Stimulated activated CD4-positive, alpha-beta T cell treated with anti-CD3 and anti-CD28 coated beads, Interleukin-4, amount 100 ng/mL, for 24 hours (primary cell): ENCODE results near the gene EIF5.

Experiments used
- DNase-seq: peaks from one replicate; pipeline ENCODE4 v3.0.0-alpha.2; 2020

The EIF5 gene

GRCh38 chr14:103372552-103373304 lies 38.7 kb downstream of the EIF5 start:
- peak; percentile 18 for DNase-seq

DNA sequence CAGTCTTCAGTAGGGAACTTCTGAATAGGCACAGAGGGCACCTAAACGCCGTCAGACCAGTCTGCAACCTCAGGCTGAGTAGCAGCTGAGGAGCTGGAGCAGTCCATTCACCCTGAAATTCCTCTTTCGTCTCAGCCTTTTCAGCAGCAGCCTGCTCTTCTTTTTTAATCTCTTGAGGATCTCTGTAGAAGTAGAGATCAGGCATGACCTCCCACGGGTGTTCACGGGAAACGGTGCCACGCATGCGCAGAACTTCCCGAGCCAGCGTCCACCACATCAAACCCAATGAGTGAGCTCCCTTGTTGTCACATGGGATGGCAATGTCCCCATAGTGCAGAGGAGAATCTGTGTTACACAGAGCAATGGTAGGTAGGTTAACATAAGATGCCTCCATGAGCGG lies 40.1 kb downstream of the EIF5 start:
- no peak for DNase-seq

DNA sequence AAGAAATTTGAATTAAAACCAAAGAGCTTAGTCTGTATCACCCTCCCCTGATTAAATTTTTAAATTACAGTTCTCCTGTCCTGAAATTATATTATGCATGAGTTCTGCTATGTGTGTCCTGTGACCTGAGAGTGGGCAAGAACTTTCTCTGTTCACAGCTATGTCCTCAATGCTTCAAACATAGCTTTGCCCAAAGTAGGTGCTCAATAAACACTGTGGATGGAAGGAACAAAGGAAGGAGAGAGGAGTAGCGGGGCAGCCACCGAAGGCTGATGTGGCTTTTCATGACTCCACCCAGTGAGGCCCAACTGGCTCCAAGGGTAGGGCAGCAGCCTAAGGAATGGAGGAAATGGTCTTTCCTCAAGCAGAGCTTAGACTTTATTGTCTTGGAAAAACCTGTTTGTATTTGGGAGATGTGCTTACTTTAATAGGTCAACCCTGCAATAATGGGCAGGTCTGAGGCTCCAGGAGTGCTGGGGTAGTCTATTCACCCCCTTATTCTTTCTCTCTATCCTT lies 43.5 kb downstream of the EIF5 start:
- DNase-seq, result no peak

GRCh38 chr14:103378038-103378854 lies 44.2 kb downstream of the EIF5 start:
- DNase-seq, result no peak

DNA sequence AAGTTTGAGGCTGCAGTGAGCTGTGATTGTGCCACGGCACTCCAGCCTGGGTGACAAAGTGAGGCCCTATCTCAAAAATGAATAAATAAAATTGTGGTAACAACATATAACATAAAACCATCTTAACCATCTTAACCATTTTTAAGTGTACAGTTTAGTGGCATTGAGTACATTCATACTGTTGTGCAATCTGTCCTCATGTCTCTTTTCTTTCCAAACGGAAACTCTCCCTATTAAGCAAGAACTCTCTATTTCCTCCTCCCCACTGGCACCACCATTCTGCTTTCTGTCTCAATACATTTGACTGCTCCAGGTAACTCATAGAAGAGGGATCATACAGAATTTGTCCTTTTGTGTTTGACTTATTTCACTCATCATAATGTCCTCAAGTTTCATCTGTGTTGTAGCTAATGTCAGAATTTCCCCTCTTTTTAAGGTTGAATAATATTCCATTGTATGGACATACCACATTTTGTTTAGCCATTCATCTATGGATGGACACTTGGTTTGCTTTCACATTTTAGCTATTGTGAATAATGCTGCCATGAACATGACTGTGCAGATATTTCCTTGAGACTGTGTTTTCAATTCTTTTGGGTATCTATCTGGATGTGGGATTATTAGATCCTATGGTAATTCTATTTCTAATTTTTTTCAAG lies 46.8 kb downstream of the EIF5 start:
- DNase-seq, result no peak

GRCh38 chr14:103382376-103382775 lies 48.3 kb downstream of the EIF5 start:
- DNase-seq, result no peak

- no peak for DNase-seq
Observed at GRCh38 chr14:103384450-103385151, 50.6 kb downstream of the EIF5 start.

- peak; percentile 98 for DNase-seq
Observed at GRCh38 chr14:103385152-103385928, 51.3 kb downstream of the EIF5 start, which contains the start of gene MARK3. Gene MARK3 (plus strand): TSS chr14:103385415. CDS start chr14:103386030, 615 bp downstream.

DNA sequence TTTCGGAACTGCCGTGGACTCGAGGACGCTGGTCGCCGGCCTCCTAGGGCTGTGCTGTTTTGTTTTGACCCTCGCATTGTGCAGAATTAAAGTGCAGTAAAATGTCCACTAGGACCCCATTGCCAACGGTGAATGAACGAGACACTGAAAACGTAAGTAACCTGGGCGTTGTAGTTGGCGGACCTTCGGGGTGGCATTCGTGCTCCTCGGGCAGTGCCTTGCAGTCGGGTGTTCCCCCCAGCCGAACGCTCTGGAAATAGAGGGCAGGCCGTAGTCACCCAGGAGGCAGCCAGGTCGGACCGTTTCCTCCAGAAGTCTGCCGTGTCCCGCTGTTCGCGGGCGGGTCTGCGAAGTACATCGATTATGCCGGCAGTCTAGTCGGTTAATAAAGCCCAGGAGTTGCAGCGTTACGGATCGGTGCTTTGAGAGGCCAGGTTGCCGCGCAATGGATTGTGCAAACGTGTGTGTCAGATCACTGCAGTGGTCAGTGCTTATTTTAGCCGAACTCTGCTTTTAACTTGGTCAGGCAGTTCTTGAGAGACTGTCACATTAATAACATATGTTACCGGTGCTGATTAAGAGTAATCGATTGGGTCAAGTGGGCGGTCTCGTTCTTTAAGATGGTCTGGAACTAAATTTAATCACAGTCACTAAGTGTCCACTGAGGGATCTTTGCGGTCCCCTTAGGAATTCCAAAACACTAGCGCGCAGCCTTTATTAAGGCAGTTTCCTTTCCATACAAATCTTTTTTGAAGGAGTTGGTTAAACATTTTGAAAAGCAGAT lies 52.1 kb downstream of the EIF5 start:
- peak; percentile 32 for DNase-seq

DNA sequence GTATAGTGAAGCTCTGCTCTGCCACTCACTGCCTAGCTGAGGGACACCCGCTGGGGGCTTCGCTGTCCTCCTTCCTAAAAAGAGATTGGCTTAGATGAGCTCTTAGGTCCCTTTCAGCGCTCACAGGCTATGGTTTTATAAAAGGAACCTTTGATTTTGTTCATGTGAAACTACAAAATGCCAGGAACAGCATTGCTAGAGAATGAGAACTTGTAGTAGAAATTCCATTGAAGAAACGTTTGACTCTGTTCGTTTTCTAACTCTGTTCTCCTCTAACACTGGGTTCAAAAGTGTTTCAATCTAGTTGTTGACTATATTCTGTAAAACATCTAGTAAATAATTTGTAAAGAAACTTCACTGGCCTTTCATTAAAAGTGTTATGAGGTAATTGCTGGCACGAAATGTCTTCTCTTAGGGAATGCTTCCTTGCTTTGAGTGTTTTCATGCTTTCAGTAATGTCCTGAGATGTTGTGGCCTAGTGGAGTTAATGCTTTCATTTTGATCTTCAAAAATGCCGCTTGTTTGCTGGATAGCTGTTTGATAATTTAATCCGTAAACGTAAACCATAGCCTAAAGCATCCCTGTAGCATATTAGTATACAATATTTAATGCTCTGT lies 52.8 kb downstream of the EIF5 start:
- no peak for DNase-seq

DNA sequence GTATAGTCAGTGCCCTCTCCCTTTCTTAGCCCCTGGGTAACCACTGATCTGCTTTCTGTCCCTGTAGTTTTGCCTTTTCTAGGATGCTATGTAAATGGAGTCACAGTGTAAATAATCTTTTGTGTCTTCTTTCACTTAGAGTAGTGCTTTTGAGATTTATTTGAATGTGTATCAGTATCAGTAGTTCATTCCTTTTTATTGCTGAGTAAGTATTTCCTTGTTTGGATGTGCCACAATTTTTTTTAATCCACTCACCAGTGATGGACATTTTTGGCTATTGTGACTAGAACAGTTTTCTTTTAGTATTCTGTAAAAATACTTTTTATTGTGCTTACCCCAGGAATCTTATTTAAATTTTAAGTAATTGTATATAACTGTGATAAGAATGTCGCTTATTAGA lies 54.6 kb downstream of the EIF5 start:
- DNase-seq, result no peak

- no peak for DNase-seq
Observed at GRCh38 chr14:103390605-103391004, 56.6 kb downstream of the EIF5 start.

GRCh38 chr14:103391048-103391447 lies 57.0 kb downstream of the EIF5 start:
- peak; percentile 44 for DNase-seq

DNA sequence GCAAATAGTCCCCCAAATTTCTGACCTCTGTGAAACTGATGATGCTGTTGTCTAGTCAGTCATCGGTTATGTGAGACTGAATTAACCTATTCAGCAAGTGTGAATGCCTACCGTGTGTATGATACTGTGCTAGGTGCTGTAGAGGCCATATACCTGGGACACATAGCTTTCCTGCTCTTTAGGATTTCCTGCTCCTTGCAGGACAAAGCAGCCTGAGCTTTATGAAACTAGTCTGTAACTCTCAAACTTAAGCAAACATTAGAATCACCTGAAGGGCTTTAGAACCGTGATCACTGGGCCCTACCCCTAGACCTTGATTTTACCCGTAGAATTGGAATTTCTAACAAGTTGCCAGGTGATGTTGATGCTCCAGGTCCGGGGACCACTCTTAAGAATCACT lies 58.1 kb downstream of the EIF5 start:
- DNase-seq, result no peak

DNA sequence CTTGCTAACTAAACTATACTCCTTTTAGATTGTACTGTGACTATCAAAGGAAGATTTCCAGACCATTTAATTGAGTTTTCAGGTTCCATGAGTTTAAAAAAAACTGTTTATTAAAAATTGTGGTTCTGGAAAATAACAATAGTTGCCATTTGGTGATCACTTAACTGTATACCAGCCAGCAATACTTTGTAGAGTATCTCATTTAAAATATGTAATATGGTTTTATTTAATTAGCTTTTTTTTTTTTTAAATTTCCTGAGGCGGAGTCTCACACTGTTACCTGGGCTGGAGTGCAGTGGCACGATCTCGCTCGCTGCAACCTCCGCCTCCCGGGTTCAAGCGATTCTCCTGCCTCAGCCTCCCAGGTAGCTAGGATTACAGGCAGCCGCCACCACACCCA lies 58.5 kb downstream of the EIF5 start:
- DNase-seq, result no peak

DNA sequence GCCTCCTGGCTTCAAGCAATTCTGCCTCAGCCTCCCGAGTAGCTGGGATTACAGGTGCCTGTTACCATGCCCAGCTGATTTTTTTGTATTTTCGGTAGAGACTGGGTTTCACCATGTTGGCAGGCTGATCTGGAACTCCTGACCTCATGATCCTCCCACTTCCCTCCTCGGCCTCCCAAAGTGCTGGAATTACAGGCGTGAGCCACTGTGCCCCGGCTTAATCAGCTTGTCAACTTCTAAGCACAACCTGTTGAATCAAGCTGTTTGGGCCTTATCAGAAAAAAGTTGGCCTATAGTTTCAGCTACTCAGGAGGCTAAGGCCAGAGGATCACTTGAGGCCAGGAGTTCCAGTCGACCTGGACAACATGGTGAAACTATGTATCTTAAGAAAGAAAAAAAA lies 59.0 kb downstream of the EIF5 start:
- no peak for DNase-seq

DNA sequence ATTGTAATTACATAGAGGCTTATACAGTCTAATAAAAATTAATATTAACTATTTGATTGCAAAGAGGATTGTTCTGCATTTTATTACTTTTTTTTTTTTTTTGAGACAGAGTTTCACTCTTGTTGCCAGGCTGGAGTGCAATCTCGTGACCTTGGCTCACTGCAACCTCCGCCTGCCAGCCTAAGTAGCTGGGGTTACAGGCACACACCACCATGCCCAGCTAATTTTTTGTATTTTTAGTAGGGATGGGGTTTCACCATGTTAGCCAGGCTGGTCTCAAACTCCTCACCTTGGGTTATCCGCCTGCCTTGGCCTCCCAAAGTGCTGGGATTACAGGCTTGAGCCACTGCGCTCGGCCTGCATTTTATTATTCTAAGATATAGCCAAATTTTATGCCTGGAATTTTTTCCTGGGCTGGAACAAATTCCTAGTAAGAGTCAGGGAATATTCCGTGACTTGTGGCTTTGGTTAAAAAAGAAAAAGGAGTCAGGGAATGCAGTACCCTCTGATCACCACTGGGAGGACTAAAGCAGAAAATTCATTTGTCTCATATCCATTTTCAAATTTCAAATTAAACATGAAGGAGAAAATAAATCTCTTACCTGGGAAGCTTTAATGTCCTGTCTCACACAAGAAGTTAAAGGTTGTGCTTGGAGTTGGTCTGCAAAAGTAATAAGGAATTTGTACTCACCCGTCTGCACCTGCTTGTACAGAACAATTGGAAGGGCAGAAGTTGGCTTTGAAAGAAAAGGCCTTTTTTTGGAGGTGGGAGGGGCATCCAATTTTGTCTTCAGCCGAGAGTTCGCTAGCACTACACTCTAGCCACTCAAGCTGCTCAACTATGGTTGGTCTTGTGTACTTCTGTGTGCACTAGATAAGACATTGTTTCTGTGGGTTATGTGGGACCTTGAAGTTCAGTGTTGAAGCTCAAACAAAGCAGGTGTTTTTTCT lies 59.9 kb downstream of the EIF5 start:
- no peak for DNase-seq
